NCI-H1694 treated with DMSO at 0.1 percent for 48 hours (cell line): ENCODE data around the gene ASZ1.
"Not testable (repeated sequence)": the region's sequence is repeated elsewhere in the genome, so short reads cannot be mapped to it uniquely, and the experiment has no call there.

ENCODE experiments used
- DNase-seq: peaks from one replicate; lab custom pipeline; 2025; lab: John Stamatoyannopoulos, UW

The ASZ1 gene

GRCh38 chr7:117427258-117427701 lies at the start of gene ASZ1:
Gene ASZ1, minus strand, starts transcription at chr7:117427493. Its CDS starts 33 bp downstream, at chr7:117427460.
- no peak for DNase-seq

- DNase-seq: no peak
Observed at GRCh38 chr7:117476557-117477215, 49.4 kb upstream of the ASZ1 start.

- DNase-seq: no peak
Observed at GRCh38 chr7:117472335-117472734, 45.0 kb upstream of the ASZ1 start.

- DNase-seq: no peak
Observed at GRCh38 chr7:117470777-117471176, 43.5 kb upstream of the ASZ1 start.

- no peak for DNase-seq
Observed at GRCh38 chr7:117468174-117468573, 40.9 kb upstream of the ASZ1 start.

GRCh38 chr7:117460815-117461214 lies 33.5 kb upstream of the ASZ1 start:
- DNase-seq: not testable (repeated sequence)

- DNase-seq: no peak
Observed at GRCh38 chr7:117459735-117460134, 32.4 kb upstream of the ASZ1 start.

GRCh38 chr7:117458977-117459583 lies 31.8 kb upstream of the ASZ1 start:
- peak; percentile 30 for DNase-seq

GRCh38 chr7:117448655-117449054 lies 21.4 kb upstream of the ASZ1 start:
- no peak for DNase-seq

- DNase-seq: no peak
Observed at GRCh38 chr7:117446220-117446815, 19.0 kb upstream of the ASZ1 start.

GRCh38 chr7:117445206-117445605 lies 17.9 kb upstream of the ASZ1 start:
- no peak for DNase-seq

GRCh38 chr7:117444646-117445045 lies 17.4 kb upstream of the ASZ1 start:
- DNase-seq: no peak

GRCh38 chr7:117435475-117436043 lies 8.3 kb upstream of the ASZ1 start:
- no peak for DNase-seq

GRCh38 chr7:117424090-117424829 lies 3.0 kb downstream of the ASZ1 start:
- DNase-seq: no peak

- DNase-seq: not testable (repeated sequence)
Observed at GRCh38 chr7:117414591-117414990, 12.7 kb downstream of the ASZ1 start.

- no peak for DNase-seq
Observed at GRCh38 chr7:117412946-117413559, 14.2 kb downstream of the ASZ1 start.

- DNase-seq: no peak
Observed at GRCh38 chr7:117412390-117412789, 14.9 kb downstream of the ASZ1 start.

GRCh38 chr7:117411539-117411938 lies 15.8 kb downstream of the ASZ1 start:
- DNase-seq: no peak

- DNase-seq: no peak
Observed at GRCh38 chr7:117408831-117409230, 18.5 kb downstream of the ASZ1 start.

GRCh38 chr7:117405519-117405918 lies 21.8 kb downstream of the ASZ1 start:
- no peak for DNase-seq

GRCh38 chr7:117403737-117404136 lies 23.6 kb downstream of the ASZ1 start:
- DNase-seq: no peak

- no peak for DNase-seq
Observed at GRCh38 chr7:117402109-117402508, 25.2 kb downstream of the ASZ1 start.
